Measurements from ENCODE around the gene NPAS4.
"Not testable (repeated sequence)": the region's sequence is repeated elsewhere in the genome, so short reads cannot be mapped to it uniquely, and the experiment has no call there.

Gene NPAS4

GRCh38 chr11:66462911-66463310, 42.1 kb downstream of the NPAS4 start:
- no peak overlapping the region for H4K8ac ChIP-seq (ENCODE audit: low read depth, low read length)
- WGBS (ENCODE audit: extremely low coverage, insufficient coverage, low lambda C conversion rate): no CpG with 5 or more reads among the region's 3 CpGs
- no peak overlapping the region for H3K4me3 ChIP-seq (ENCODE audit: low read length)
- H3K27me3 ChIP-seq (ENCODE audit: insufficient read depth, low read length, poor library complexity): no peaks in the 10 kb centered on the region
- H3K79me1 ChIP-seq (ENCODE audit: low read length): no peaks in the 10 kb centered on the region
- no peak overlapping the region for H3K56ac ChIP-seq (ENCODE audit: low read length)
- no peak overlapping the region for H4K5ac ChIP-seq (ENCODE audit: low read length)
- H2BK5ac ChIP-seq (ENCODE audit: low read length): no peak overlapping the region
- H3K27ac ChIP-seq (ENCODE audit: low read depth, low read length): no peak overlapping the region
- H3K18ac ChIP-seq (ENCODE audit: low read length): no peak overlapping the region
- H3K36me3 ChIP-seq (ENCODE audit: control insufficient read depth, insufficient read depth, low read length): no peaks in the 10 kb centered on the region
- H3K9ac ChIP-seq (ENCODE audit: low read length): no peak overlapping the region
- no peak overlapping the region for H2BK120ac ChIP-seq (ENCODE audit: low read depth, low read length)
- H2BK15ac ChIP-seq (replicated peaks; ENCODE audit: low read depth): no peak overlapping the region
- no peak overlapping the region for H3K23ac ChIP-seq (ENCODE audit: low read length)
- no peak overlapping the region for H3K4me2 ChIP-seq (ENCODE audit: low read length)
- no peak overlapping the region for H3K4ac ChIP-seq (ENCODE audit: low read depth, low read length)
- H3K4me1 ChIP-seq (ENCODE audit: control insufficient read depth, low read depth, low read length): peaks cover 6% of the 10 kb centered on the region
- H3K79me2 ChIP-seq (ENCODE audit: control insufficient read depth, insufficient read depth, low read length): no peaks in the 10 kb centered on the region
- DNase-seq: no peak
- no peak overlapping the region for H2AK5ac ChIP-seq (ENCODE audit: low read length)

- not testable (repeated sequence) for H3K36me3 ChIP-seq (ENCODE audit: control insufficient read depth, insufficient read depth, low read length); H4K8ac ChIP-seq (ENCODE audit: low read depth, low read length); H3K27ac ChIP-seq (ENCODE audit: low read depth, low read length); H3K27me3 ChIP-seq (ENCODE audit: insufficient read depth, low read length, poor library complexity); H3K56ac ChIP-seq (ENCODE audit: low read length); H3K4ac ChIP-seq (ENCODE audit: low read depth, low read length); H3K4me3 ChIP-seq (ENCODE audit: low read length); H2BK5ac ChIP-seq (ENCODE audit: low read length); H4K5ac ChIP-seq (ENCODE audit: low read length); H3K18ac ChIP-seq (ENCODE audit: low read length); H2AK5ac ChIP-seq (ENCODE audit: low read length); DNase-seq; H2BK120ac ChIP-seq (ENCODE audit: low read depth, low read length); H3K23ac ChIP-seq (ENCODE audit: low read length); H3K79me2 ChIP-seq (ENCODE audit: control insufficient read depth, insufficient read depth, low read length); H2BK15ac ChIP-seq (replicated peaks; ENCODE audit: low read depth); H3K4me2 ChIP-seq (ENCODE audit: low read length); H3K9ac ChIP-seq (ENCODE audit: low read length); H3K4me1 ChIP-seq (ENCODE audit: control insufficient read depth, low read depth, low read length); H3K79me1 ChIP-seq (ENCODE audit: low read length)
- no CpG with 5 or more reads among the region's 5 CpGs for WGBS (ENCODE audit: extremely low coverage, insufficient coverage, low lambda C conversion rate)
Measured at GRCh38 chr11:66464116-66464515, 43.3 kb downstream of the NPAS4 start.

DNA sequence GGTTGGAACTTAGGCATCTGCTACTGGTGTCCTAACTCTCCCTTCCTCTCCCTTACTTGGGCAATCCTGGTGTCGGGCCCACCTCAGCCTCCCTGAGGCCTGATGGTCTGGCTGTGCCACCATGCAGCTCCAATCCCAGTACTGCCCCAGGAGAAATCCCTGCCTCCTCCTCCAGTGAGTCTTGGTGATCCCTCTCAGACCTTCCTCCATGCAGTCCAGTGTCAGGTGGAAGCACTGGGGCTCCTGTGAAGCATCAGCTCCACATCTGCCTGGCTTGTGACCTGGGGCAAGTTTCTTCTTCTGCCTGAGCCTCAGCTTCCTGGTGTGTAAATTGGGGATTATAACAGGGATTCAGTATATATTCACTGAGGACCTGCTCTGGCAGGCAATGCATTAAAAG, 44.1 kb downstream of the NPAS4 start:
- Histone ChIP-seq H2BK15ac (replicated peaks; ENCODE audit: low read depth) (no peak overlapping the region), H3K4me2 (ENCODE audit: low read length) (no peak overlapping the region), H3K56ac (ENCODE audit: low read length) (no peak overlapping the region), H3K9ac (ENCODE audit: low read length) (no peak overlapping the region), H3K79me2 (ENCODE audit: control insufficient read depth, insufficient read depth, low read length) (no peaks in the 10 kb centered on the region), H3K23ac (ENCODE audit: low read length) (no peak overlapping the region), H3K36me3 (ENCODE audit: control insufficient read depth, insufficient read depth, low read length) (no peaks in the 10 kb centered on the region), H3K27ac (ENCODE audit: low read depth, low read length) (no peak overlapping the region), H2BK5ac (ENCODE audit: low read length) (no peak overlapping the region), H4K8ac (ENCODE audit: low read depth, low read length) (no peak overlapping the region), H4K5ac (ENCODE audit: low read length) (no peak overlapping the region), H2BK120ac (ENCODE audit: low read depth, low read length) (no peak overlapping the region), H3K79me1 (ENCODE audit: low read length) (no peaks in the 10 kb centered on the region), H3K27me3 (ENCODE audit: insufficient read depth, low read length, poor library complexity) (no peaks in the 10 kb centered on the region), H3K4ac (ENCODE audit: low read depth, low read length) (no peak overlapping the region), H3K18ac (ENCODE audit: low read length) (no peak overlapping the region), H2AK5ac (ENCODE audit: low read length) (no peak overlapping the region), H3K4me1 (ENCODE audit: control insufficient read depth, low read depth, low read length) (peaks cover 8% of the 10 kb centered on the region), H3K4me3 (ENCODE audit: low read length) (no peak overlapping the region)
- no peak for DNase-seq
- no CpG with 5 or more reads among the region's 1 CpG for WGBS (ENCODE audit: extremely low coverage, insufficient coverage, low lambda C conversion rate)

DNA sequence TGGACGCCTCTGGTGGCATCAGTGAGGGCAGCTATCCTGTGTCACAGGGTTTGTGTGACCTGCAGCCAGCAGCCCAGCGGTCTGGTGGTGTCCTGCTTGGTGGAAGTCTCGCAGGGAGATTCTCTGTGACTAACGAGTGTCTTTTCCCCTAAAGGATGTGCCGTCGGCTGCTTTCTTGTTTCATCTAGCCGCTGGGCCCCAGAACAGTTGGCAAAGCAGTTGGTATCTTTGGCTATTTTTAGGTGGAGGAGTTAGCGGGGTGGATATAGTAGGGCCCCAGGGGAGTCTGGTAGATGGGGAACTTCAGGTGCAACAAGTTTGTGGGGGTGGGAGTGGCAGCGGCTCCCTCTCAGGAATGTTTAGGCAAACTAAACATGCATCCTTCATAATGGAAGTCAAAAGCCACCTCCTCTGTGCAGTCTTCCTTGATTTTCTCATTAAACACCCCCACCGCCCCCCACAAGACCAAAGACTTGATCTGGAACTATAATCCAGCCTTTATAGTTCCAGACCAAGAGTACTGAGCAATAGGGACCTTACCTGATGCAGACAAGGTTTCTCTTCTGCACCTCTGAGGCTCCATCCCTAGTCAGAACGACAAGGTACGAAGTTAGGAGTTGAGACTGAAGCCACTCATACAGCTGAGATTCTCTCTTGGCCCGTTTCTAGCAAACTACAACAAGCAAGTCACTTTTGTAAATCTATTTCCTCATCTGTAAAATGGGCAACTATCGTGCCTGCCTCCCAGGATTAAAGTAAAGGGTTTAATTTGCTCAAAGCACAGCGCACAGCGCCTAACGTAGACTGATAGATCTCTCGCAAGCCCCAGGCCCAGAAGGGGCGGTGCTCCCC, 44.8 kb downstream of the NPAS4 start:
- Histone ChIP-seq H3K4ac (ENCODE audit: low read depth, low read length) (no peak overlapping the region), H3K36me3 (ENCODE audit: control insufficient read depth, insufficient read depth, low read length) (no peaks in the 10 kb centered on the region), H3K9ac (ENCODE audit: low read length) (peak overlapping the region; percentile 74), H3K4me1 (ENCODE audit: control insufficient read depth, low read depth, low read length) (peaks cover 8% of the 10 kb centered on the region), H3K56ac (ENCODE audit: low read length) (peak overlapping the region; percentile 61), H3K18ac (ENCODE audit: low read length) (no peak overlapping the region), H2BK120ac (ENCODE audit: low read depth, low read length) (no peak overlapping the region), H4K8ac (ENCODE audit: low read depth, low read length) (no peak overlapping the region), H3K4me2 (ENCODE audit: low read length) (peak overlapping the region; percentile 77), H4K5ac (ENCODE audit: low read length) (no peak overlapping the region), H3K27me3 (ENCODE audit: insufficient read depth, low read length, poor library complexity) (no peaks in the 10 kb centered on the region), H3K79me1 (ENCODE audit: low read length) (no peaks in the 10 kb centered on the region), H2BK5ac (ENCODE audit: low read length) (no peak overlapping the region), H3K4me3 (ENCODE audit: low read length) (no peak overlapping the region), H3K79me2 (ENCODE audit: control insufficient read depth, insufficient read depth, low read length) (no peaks in the 10 kb centered on the region), H2BK15ac (replicated peaks; ENCODE audit: low read depth) (no peak overlapping the region), H3K27ac (ENCODE audit: low read depth, low read length) (no peak overlapping the region), H3K23ac (ENCODE audit: low read length) (no peak overlapping the region), H2AK5ac (ENCODE audit: low read length) (no peak overlapping the region)
- no CpG with 5 or more reads among the region's 19 CpGs for WGBS (ENCODE audit: extremely low coverage, insufficient coverage, low lambda C conversion rate)
- no peak for DNase-seq

DNA sequence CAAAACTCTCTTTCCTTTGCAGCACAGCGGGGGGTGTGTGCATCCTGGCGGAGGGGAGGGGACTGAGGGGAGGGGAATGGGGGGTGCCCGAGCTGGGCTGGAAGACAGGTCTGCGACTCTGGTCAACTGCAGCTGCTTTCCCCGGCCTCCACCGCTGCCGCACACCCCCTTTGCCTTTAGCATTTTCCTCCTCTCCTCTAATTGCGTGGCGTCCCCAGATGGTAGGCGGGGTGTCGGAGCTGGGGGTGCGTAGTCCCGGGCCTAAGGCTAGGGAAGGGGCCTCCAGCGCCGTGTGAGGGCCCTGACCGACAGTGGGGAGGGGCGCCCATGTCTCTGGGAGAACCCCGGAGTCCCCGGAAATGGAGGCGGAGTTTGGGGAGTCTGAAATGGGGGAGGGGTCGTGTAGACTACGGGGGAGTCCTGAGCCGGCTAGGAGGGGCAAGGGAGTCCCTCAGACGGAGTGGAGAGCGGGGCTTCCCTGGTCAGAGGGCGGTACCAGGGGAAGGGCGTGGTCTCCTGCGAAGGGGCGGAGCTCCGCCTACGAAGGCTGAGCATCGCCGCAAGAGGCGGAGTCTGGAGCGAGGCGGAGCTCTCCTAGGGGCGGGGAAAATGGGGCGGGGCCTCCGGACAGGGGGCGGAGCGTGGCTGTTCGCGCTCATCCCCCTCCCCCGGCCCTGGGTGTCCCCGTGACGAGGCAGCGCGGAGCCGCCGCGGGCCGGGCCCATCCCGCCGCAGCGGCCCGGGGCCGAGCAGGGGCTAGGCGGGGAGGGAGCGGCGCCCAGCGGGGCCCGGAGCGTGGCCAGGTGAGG, 45.6 kb downstream of the NPAS4 start, which contains the start of gene PELI3:
Gene PELI3, plus strand, starts transcription at position 681 of the 809 bp plus-strand sequence. CDS start 1,224 bp downstream, outside the sequence.
- peak within 1 kb of the TSS; percentile 11 for H2BK5ac ChIP-seq (ENCODE audit: low read length)
- no peak within 1 kb of the TSS for H4K5ac ChIP-seq (ENCODE audit: low read length)
- H2BK120ac ChIP-seq (ENCODE audit: low read depth, low read length): no peak within 1 kb of the TSS
- H3K79me2 ChIP-seq (ENCODE audit: control insufficient read depth, insufficient read depth, low read length): no peaks in the 10 kb centered on the region
- no peak within 1 kb of the TSS for H3K27ac ChIP-seq (ENCODE audit: low read depth, low read length)
- peak within 1 kb of the TSS; percentile 17 for H3K18ac ChIP-seq (ENCODE audit: low read length)
- no peak within 1 kb of the TSS for H2AK5ac ChIP-seq (ENCODE audit: low read length)
- H4K8ac ChIP-seq (ENCODE audit: low read depth, low read length): no peak within 1 kb of the TSS
- H3K4me1 ChIP-seq (ENCODE audit: control insufficient read depth, low read depth, low read length): peaks cover 8% of the 10 kb centered on the region
- peak within 1 kb of the TSS; percentile 73 for H3K4ac ChIP-seq (ENCODE audit: low read depth, low read length)
- peak within 1 kb of the TSS; percentile 74 for H3K9ac ChIP-seq (ENCODE audit: low read length)
- no peaks in the 10 kb centered on the region for H3K36me3 ChIP-seq (ENCODE audit: control insufficient read depth, insufficient read depth, low read length)
- H3K23ac ChIP-seq (ENCODE audit: low read length): no peak within 1 kb of the TSS
- H3K27me3 ChIP-seq (ENCODE audit: insufficient read depth, low read length, poor library complexity): no peaks in the 10 kb centered on the region
- no peaks in the 10 kb centered on the region for H3K79me1 ChIP-seq (ENCODE audit: low read length)
- peak; percentile 93 for DNase-seq
- H3K4me2 ChIP-seq (ENCODE audit: low read length): peak within 1 kb of the TSS; percentile 84
- peak within 1 kb of the TSS; percentile 69 for H3K4me3 ChIP-seq (ENCODE audit: low read length)
- peak within 1 kb of the TSS; percentile 85 for H3K56ac ChIP-seq (ENCODE audit: low read length)
- H2BK15ac ChIP-seq (replicated peaks; ENCODE audit: low read depth): no peak within 1 kb of the TSS
- WGBS (ENCODE audit: extremely low coverage, insufficient coverage, low lambda C conversion rate): no CpG with 5 or more reads among the region's 63 CpGs
